Fibroblast of skin of left quadriceps (primary cell): ENCODE results near the gene INPP4B.

Experiments used
- DNase-seq, 2 experiments: peaks; one replicate each; pipeline ENCODE4 v3.0.0-alpha.2; 2013; ENCODE audit warnings: low read depth in 2 of 2

The INPP4B gene

DNA sequence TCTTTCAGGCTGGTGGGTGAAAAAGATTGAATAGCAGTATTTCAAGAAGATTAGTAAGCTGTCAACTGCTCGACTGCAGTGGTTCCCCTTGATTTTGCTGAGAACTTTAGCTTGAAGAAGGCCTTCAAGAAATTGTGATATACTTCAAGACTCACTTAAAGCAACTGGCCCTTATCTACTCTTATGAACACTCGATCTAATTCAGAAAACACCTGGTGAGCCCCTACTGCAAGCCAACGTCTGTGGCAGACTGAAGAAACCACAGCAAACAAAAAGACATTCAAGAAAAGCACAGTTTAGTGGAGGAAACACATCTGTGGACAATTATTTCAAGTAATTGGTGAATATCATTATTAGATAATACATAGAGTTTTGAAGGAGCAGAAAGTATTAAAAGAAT lies 119.0 kb downstream of the INPP4B start:
- DNase-seq, result no peak

DNA sequence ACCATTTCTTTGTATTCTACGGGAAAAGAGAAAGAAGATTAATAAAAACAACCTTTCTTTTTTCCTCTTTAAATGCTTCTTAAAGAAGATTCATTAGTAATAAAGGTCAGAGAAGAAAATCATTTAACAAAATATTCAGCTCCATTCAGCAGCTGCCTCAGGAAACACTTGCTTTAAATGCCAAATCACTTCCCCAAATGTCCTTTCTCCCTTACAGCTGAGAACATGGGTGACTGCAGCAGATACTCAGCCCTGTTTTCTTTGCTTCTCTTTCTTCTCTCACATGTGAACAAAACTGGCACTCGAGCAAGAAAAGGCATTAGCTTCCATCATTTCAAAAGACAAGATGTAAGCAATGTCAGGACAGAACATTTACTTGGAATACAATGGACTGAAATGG lies 120.2 kb downstream of the INPP4B start:
- no peak for DNase-seq

DNA sequence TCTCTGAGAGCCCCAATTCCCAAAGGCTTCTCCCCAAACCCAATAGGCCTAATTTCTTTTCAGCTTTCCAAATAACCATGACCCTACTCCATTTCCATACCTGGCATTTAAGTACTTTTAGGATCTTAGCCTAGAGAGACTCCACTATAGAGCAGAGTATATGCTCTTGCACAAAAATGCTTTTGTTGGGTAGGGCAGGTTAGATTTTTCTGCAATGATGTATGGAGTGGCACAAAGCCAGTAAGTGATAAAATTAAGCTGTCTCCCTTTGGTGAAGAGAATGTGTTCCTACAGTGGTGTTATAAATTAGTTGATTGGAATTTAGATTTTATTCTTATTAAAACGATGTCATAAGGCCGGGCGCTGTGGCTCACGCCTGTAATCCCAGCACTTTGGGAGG lies 124.9 kb downstream of the INPP4B start:
- DNase-seq, result no peak

DNA sequence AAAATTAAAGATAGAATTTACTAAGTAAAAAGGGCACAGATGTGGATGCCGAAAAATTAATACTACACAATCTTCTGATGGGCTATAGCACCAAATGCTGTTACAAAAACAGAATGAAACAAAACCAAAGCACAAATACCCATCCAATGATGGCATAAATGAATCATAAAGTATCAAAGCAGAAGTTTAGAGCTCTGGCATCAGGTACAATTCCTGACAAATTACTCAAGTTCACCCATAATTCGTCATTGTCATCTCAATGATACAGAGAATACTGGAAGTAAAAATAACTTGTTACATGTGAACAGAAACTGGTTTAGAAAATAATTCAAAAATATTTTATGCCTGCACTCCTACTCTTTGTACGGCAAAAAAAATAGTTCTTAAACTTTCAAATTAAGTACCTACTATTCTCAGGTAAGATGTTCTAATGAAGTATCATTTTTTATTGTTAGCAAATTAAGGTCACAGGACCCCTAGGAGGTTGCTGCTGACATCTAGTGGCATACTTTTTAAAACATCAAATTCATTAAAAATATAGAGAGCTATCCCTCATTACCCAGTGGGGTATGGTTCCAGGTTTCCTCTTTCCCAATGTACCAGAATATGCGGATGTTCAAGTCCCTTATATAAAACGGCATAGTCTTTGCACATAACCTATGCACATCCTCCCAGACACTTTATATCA lies 126.1 kb downstream of the INPP4B start:
- DNase-seq, result no peak

DNA sequence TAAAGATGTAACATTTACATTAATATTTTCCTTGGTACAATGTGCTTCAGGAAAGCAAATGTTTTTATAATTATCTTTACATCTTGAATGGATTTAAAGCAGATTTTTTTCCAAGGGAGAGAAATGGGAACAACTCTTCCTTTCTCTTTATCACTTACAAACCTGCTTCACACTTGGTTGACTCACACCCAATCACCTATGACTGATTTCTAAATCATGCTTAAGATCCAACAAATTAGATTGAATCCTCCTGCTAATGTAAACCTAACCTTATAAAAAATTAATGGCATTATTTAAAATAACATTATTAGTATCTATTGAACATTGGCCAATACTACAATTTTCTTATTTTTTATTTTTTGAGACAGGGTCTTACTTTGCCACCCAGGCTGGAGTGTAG lies 127.1 kb downstream of the INPP4B start:
- no peak for DNase-seq

DNA sequence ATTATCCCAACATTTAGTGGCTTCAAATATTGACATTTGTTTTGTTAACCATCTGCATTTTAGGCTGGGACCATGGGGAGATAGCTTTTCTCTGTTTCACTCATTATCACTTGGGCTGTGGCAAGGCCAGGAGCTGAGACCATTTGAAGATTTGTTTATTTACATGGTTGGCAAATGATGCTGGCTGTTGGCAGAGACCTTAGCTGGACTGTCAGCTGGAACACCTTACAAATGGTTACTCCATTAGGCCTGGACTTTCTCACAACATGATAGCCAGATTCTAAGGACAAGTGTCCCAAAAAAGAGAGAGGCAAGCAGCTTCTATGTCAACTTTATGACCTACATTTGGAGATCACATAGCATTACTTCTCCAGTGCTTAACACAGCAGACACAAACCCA lies 130.4 kb downstream of the INPP4B start:
- no peak for DNase-seq

DNA sequence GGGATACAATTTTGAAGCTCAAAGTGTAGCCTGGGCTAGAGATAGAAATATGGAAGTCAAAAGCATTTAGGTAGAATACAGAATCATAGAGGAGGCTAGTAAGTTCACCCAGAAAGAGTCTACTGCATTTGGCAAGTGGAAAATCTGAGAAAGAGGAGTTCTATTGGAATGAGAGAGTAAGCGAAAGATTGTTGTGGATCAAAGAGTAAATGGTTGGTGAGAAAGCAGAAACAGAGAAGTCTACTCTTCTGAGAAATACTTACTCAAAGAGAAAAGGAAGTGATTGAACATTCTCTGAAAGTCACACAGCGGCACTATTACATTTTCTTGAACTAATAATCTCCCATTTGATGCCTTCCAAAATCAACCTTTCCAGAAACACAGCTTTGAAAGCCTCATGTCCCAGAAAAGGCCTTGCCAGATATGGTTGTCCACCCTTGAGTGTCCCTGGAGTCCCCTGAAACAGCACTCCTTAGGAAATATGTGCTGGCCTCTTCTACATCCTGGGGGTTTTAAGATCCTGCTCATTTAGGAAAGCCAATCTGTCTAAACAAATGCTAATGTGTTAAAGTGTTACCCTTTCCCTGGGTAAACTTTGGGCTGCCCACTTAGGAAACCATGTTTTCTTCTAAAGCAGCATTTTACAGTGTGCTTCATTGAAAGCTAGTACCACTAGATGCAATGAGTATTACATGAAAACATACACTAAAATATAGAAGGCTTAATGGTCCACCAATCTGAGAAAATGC lies 132.6 kb downstream of the INPP4B start:
- no peak for DNase-seq

DNA sequence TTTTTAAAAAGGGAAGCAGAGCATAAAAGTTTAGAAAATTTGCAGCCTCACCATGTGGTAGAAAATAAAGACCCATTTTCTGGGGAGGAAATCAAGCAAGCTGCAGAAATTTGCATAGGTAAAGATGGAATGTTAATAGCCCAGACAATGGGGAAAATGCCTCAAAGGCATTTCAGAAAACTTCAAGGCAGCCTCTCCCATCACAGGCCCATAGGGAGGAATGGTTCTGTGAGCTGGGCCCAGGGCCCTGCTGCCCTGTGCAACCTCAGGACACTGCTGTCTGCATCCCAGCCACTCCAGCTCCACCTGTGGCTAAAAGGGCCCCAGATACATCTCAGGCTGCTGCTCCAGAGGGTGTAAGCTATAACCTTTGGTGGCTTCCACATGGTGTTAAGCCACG lies 137.9 kb downstream of the INPP4B start:
- no peak for DNase-seq

DNA sequence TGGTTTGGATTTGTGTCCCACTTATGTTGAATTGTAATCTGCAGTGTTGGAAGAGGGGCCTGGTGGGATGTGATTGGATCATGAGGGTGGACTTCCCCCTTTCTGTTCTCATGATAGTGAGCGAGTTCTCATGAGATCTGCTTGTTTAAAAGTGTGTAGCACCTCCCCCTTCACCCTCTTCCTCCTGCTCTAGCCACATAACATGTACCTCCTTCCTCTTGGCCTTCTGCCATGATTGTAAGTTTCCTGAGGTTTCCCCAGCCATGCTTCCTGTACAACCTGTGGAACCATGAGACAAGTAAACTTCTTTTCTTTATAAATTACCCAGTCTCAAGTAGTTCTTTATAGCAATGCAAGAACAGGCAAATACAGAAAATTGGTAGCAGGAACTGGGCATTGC lies 138.7 kb downstream of the INPP4B start:
- no peak for DNase-seq

DNA sequence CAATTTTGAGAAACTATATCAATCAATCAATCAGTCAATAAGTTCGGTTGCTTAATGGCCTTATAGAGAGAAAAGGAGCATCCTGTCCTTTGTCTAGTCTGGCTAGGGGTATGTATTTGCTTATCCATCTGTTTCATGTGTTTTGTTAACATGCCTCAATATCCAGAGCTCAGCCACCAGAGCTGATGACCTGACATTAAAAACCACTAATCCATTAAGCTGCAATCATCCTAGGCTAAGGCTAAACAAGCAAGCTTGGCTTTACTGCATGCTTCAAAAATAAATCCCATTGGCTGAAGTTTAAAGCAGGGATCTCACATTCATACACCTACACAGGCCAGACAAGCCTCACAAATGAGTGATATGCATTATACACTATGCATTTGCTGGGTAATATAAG lies 139.7 kb downstream of the INPP4B start:
- DNase-seq, result no peak

DNA sequence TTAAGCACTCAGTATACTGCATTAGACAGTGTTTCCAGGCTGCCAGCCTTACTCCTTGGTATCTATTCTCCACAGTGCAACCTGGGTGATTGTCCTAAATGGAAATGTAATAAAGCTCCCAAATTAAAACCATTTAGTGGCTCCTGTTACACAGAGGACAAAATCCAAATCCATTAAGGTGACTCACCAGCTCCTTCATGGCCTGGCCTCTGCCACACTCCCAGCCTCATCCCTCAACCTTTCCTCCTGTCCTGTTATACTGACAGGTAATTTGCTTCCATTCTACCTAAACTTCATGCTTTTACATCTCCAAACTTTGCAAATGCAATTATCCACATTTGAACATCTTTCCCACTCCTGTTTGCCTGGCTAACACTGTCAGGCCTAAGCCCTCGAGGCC lies 140.3 kb downstream of the INPP4B start:
- no peak for DNase-seq

DNA sequence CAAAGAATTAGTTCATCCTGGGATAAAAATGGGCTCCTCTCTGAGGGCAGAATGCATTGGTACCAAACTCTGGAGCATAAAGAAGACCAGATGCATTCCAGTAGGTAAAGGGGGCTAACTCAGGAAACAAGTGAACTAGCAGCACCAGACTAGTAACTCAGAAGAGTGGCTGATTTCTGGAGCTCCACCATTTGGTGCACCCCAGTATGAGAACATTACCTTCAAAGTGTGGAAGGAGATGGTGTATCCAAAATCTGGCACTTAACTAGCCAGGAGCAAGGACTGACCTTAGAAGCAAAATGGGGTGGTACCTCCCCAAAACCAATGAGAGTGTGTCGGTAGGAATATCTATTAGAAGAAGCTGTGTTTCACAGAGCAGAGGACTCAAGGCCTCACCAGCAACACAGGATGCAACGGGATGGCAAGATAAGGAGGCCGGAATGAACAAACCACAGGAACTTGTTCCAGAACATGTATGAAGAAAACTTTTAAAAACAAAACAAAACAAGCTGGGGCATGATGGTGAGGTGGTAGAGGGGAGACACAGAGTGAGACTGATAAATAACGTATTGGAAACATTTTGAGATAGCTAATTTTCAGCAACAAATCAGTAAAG lies 142.3 kb downstream of the INPP4B start:
- DNase-seq, result no peak

DNA sequence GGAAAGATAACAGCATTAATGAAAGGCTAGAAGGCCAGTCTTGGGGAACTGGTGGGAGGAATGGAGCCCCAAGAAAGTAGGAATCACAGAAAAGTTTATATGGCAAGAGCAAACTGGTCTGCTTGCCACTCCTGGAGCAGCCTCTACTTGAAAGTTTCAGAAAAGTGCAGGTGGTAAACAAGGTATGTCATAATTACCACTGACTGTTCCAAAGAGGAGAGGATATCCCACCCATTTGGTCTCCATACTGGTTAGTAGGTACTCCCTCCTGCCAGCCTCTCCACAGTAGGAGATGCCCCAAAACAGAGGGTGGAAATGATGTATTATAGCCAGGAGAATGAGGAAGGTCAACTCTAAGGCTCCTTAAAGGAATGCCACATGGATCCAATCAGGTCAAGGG lies 145.1 kb downstream of the INPP4B start:
- DNase-seq, result no peak

DNA sequence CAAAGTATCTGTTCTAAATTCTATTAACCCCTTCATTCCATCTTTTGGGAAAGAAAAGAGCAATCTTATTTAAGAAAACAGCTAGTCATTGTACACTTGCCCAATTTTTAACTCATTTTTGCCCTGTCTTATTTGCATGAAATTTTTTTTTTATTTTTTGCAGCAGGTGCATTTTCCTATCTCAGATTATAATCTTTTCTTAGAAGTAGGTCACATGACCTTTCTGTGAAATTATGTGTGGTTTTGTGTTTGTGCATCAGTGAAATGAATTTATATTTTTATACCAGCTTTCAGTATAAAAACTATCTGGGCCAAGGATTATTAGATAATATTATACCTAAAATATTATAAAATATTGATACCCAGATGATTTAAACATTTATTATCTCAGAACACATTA lies 145.6 kb downstream of the INPP4B start:
- DNase-seq, result no peak

DNA sequence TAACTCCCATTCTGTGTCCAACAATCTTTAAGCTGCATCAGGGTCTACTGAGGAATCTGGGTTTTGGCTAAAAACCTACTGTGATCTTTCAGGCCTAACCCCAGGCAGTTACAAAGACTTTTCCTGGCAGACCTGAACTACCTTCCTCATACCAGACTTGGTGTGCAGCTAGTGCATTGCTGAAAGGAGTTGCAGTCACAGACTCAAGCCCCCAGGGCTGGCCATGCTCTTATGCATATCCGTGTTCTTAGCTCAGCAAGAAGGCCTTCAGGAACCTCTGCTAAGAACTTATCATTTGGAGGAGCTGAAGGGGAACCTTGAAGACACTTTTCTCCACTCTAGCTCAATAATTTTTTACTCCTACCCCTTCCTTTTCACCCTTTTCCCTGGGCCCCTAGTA lies 147.5 kb downstream of the INPP4B start:
- no peak for DNase-seq

DNA sequence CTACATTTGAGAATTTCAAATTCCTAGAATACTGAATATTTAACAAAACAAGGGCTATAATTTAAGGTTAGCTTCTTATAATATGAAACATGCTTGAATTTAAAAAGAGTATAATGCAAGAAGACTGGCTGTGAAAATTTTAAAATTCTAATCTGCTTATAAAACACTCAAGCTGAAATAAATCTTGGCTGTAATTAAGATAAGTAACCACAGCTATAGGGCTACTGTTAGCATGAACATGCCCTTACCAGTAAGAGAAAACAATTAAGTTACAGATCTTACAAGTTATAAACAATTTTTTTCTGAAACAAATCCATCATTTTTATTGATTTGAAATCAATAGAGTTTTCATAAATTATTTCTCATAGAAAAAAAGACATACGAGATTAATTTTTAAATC lies 148.2 kb downstream of the INPP4B start:
- no peak for DNase-seq

DNA sequence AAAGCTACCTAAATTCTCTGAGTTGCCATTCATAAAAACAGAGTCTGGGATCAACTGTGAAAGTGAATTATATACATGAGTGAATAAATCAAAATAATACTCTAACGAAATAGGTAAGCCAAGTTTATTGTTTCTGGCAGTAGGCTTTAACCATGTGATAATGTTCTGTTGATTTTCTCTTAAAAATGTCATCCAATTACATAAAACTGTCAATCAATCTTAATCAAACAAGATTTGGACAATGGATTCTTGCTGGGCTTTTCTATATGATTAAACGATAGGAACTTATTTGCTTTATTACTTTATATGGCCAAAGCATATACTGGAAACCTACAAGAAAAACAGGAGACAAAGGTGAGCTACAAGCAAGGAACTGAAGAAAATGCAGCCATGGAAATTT lies 148.8 kb downstream of the INPP4B start:
- no peak for DNase-seq

DNA sequence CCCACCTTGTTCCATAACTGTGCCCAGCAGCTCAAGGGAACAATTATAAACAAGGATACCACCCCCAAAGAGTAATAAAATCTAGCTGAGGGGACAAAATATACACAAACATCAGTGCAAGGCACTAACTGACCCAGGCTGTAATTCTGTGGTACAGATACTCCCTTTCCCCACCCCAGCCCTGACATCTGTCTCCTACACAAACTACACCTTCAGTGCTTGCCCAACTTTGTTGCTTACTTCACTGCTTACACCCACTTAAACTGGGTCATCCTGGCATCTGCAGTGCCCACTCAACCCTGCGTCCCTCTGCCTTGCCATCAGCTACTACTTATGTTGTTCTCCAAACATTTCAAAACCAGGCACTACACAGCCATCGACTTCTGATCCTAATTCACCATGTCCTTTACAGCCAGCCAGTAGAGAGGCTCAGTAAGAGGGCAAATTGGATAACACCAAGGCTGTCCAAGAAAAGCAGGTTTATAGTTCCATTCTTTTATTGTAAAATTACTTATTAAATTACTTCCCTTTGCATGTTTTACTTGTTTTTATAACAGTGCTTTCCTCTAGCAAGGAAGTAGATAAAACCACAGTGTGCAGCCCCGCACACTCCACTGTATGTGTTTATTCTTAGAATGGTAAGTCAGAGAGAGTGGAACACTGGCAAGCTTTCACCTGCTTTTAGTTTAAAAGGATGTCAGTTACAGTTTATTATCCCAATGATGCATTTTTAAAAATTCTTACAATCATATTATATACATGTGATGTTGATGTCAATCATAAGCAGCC lies 149.6 kb downstream of the INPP4B start:
- no peak for DNase-seq

DNA sequence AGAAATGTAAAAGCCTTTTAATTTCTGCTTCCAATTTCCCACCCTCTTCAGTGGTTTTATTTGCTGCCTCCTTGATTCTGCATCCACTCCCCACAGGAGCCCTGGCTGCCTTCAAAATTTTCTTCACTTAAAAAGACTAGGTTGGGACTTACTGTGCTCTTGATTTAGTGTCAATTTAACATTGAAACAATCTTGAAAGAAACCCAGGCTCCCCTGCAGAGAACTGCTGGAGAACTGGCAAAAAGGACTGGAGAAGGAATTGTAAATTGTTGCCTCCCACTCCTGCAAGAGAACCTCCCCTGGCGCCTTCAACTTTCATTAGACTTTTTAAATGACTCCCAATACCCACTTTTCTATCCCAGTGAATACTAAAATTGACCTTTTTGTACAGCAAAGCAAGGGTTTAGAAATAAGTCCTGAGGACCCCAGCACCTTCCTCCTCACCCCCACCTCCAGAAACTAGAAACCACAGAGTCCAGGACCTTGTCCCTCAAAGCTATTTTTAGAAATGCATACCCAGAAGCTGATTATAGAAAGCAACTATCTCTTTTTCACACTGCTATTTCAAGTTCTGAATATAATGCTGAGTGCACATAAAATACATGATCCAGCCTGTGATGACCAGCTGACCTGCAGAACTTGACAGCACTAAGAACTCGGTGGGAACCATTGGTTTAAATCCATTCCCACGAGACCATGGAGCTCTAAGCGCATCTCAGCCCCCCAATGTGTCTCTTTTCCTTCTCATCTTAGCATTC lies 155.5 kb downstream of the INPP4B start:
- no peak for DNase-seq

DNA sequence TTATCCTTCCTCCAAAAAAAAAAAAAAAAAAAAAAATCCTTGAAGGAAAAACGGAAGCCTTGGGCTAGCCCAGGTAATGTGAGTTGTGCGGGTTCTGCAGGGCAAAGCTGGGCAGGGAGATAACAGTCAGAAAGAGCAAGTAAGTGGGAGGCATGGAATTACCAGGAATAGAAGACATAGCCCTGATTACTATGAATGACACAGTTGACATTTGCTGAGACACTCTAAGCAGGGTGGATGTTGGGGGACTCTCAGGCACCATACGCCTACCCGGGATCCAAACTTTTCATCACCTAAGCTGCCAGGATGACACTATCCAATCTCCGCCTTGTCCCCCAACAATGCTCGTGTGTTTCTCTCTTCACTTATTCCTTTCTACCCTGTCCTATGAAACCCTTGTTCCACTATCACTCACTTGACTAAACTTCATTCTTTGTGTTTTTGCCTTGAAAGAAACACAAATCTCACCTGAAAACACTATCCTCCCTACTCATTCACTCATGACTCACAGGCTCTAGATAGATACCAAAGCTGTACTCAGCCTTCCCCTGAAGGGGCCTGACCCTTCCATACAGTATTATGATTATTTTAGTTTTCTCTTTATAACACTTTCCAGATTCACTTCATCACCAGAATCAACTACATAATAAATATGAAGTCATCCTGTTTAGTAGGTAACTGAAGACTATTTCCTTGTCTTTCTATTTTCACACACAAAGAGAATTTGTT lies 158.4 kb downstream of the INPP4B start:
- DNase-seq, result no peak

DNA sequence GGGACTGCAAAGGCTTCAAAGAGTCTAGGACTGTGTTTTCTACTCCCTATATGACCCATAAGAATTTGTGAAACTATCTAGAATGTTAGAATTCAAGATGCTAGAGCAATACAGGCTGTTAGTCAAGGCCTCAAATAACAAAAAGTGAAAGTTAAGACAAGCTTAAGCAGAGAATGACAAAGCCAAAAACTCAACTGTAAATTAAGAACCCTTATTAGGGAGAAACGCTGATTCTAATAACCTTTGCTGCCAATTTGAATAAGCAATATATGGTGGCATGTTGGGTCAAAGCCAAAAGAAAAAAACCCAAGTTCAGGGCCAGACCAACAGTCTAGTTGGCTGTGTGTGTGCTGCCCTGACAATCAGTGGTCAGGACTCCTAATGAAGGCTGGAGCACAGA lies 160.0 kb downstream of the INPP4B start:
- DNase-seq, result no peak
